Measurements from ENCODE around the gene ITGA11.

ITGA11 gene

GRCh38 chr15:68265081-68265480 lies 166.9 kb downstream of the ITGA11 start:
- ATAC-seq (no peak), DNase-seq (no peak)

- ATAC-seq (no peak), DNase-seq (no peak)
These were observed 167.7 kb downstream of the ITGA11 start for GRCh38 chr15:68264282-68264681.

GRCh38 chr15:68262514-68263356 lies 169.2 kb downstream of the ITGA11 start:
- ATAC-seq (no peak), DNase-seq (no peak)

GRCh38 chr15:68261980-68262379 lies 170.0 kb downstream of the ITGA11 start:
- no peak for ATAC-seq
- no peak for DNase-seq

- DNase-seq (no peak), ATAC-seq (no peak)
These were observed 170.7 kb downstream of the ITGA11 start for GRCh38 chr15:68261241-68261640.

GRCh38 chr15:68259883-68260282 lies 172.1 kb downstream of the ITGA11 start:
- no peak for ATAC-seq
- no peak for DNase-seq

- DNase-seq, result peak; percentile 29
- ATAC-seq, result peak; percentile 95
These were observed 173.3 kb downstream of the ITGA11 start for GRCh38 chr15:68258692-68259091.

- DNase-seq (peak; percentile 75), ATAC-seq (peak; percentile 50)
These were observed 175.1 kb downstream of the ITGA11 start for GRCh38 chr15:68256675-68257450.

- DNase-seq (no peak), ATAC-seq (peak; percentile 68)
These were observed 178.9 kb downstream of the ITGA11 start for GRCh38 chr15:68252925-68253534.

GRCh38 chr15:68249058-68249713 lies 182.8 kb downstream of the ITGA11 start:
- ATAC-seq, result no peak
- no peak for DNase-seq

All from stimulated activated naive CD8-positive, alpha-beta T cell treated with anti-CD3 and anti-CD28 coated beads, Interleukin-15, Interleukin-2, amounts not matched to agents 100 U/mL and 50 U/mL, for 24 hours (primary cell).